GM23338 (cell line): ENCODE data around the gene RNF157.

Experiments
- CTCF ChIP-seq, 2 experiments: fragments of 200-600 bp in 1 of 2; sonication (generic) in 1 of 2; conservative IDR thresholded peaks; 2 replicates each; pipeline versions ENCODE4 v1.5.1 to v1.6.1; 2016 to 2017; ENCODE audit warnings: antibody characterized with exemption in 2 of 2, low read depth in 2 of 2, mild to moderate bottlenecking in 2 of 2, moderate library complexity in 1 of 2
- REST ChIP-seq: IDR thresholded peaks from one replicate; pipeline ENCODE4 v1.6.1; 2018; ENCODE audit warnings: antibody characterized with exemption; ENCODE audit not compliant: unreplicated experiment

GRCh38 chr17:76235883-76236282, 4.4 kb downstream of the RNF157 start:
- TF ChIP-seq CTCF (conservative IDR thresholded peaks at IDR 0.05; ENCODE audit: low read depth in 2 of 2) (no peak), REST (no peak)
